A673 (cell line): ENCODE data around the gene CD200R1L. TPM values are rescaled to one million over a fixed set of nuclear protein-coding genes. Genes with fewer than 3 reads are reported as not detected.

ENCODE experiments used
- BruUV-seq: library from RNA; stranded (reverse); fragments of 400-500 nt; replicated peaks from 2 replicates; lab custom pipeline; 2021; lab: Mats Ljungman, UMichigan
- CTCF ChIA-PET: fragments of 300-600 bp; sonication (Branson Sonifier 250); formaldehyde crosslinking; loops from one replicate; lab custom pipeline; 2022; ENCODE audit warnings: antibody characterized with exemption; lab: Charles Lee
- POLR2A ChIA-PET: fragments of 300-600 bp; sonication (Branson Sonifier 250); formaldehyde crosslinking; loops from one replicate; lab custom pipeline; 2022; ENCODE audit warnings: antibody characterized with exemption; ENCODE audit not compliant: low non-redundant PET; lab: Charles Lee
- DNase-seq: peaks from one replicate; pipeline ENCODE4 v3.0.0-alpha.2; 2015; ENCODE audit warnings: low spot score
- H3K27ac ChIP-seq: fragments of 200-600 bp; sonication (generic); 2 replicates; pipeline ENCODE4 v1.5.1; 2016; ENCODE audit warnings: mixed run types, low read depth, mild to moderate bottlenecking, mixed read lengths, antibody characterized with exemption, low read length; ENCODE audit not compliant: poor library complexity, severe bottlenecking
- H3K27me3 ChIP-seq: fragments of 200-600 bp; sonication (generic); replicated peaks from 2 replicates; pipeline ENCODE4 v1.6.1; 2017; ENCODE audit warnings: mixed run types, low read depth, mild to moderate bottlenecking, mixed read lengths, antibody characterized with exemption, low read length; ENCODE audit not compliant: insufficient read depth, poor library complexity
- H3K36me3 ChIP-seq: fragments of 200-600 bp; sonication (generic); 2 replicates; pipeline ENCODE4 v1.6.1; 2016; ENCODE audit warnings: mixed run types, mild to moderate bottlenecking, mixed read lengths, antibody characterized with exemption, low read length; ENCODE audit not compliant: insufficient read depth, poor library complexity, severe bottlenecking
- H3K4me1 ChIP-seq: fragments of 200-600 bp; sonication (generic); 2 replicates; pipeline ENCODE4 v1.6.1; 2017; ENCODE audit warnings: mixed run types, mild to moderate bottlenecking, mixed read lengths, antibody characterized with exemption, low read length; ENCODE audit not compliant: insufficient read depth, poor library complexity, severe bottlenecking
- H3K4me3 ChIP-seq: fragments of 200-600 bp; sonication (generic); 2 replicates; pipeline ENCODE4 v1.5.1; 2016; ENCODE audit warnings: low read depth, mixed run types, mild to moderate bottlenecking, mixed read lengths, low read length; ENCODE audit not compliant: poor library complexity, severe bottlenecking
- H3K9me3 ChIP-seq: fragments of 200-600 bp; sonication (generic); 2 replicates; pipeline ENCODE4 v1.6.1; 2016; ENCODE audit warnings: mixed run types, low read depth, mild to moderate bottlenecking, mixed read lengths, antibody characterized with exemption, low read length; ENCODE audit not compliant: poor library complexity, severe bottlenecking
- CTCF ChIP-seq: fragments of 300-800, 200-600 bp; sonication (generic); conservative IDR thresholded peaks from 2 replicates; pipeline ENCODE4 v1.5.1; 2017; ENCODE audit warnings: low read depth, mild to moderate bottlenecking, antibody characterized with exemption, low read length, moderate library complexity, mixed read lengths
- EZH2 ChIP-seq: fragments of 200-600 bp; sonication (generic); IDR thresholded peaks from 2 replicates; pipeline ENCODE4 v1.6.1; 2017; ENCODE audit warnings: borderline replicate concordance, low read depth, mild to moderate bottlenecking, mixed read lengths, antibody characterized with exemption, low read length; ENCODE audit not compliant: poor library complexity, severe bottlenecking
- intact Hi-C: fragments of 100-400 bp; cut with micrococcal nuclease; formaldehyde crosslinking; loops from one replicate; pipeline ENCODE4 v1.10.0; 2022; ENCODE audit not compliant: unreplicated experiment
- total RNA-seq: library from RNA; stranded (reverse); gene quantifications from 2 replicates; pipeline ENCODE4 v1.2.3, GENCODE V29; 2021

The CD200R1L gene
- total RNA-seq, 1 experiment from 2014 or later, result not detected

GRCh38 chr3:112871735-112872134 lies 25.1 kb upstream of the CD200R1L start:
- Histone ChIP-seq H3K36me3 (no peaks in the 10 kb centered on the region), H3K9me3 (no peaks in the 10 kb centered on the region), H3K27ac (no peak overlapping the region), H3K4me3 (no peak overlapping the region), H3K27me3 (no peaks in the 10 kb centered on the region), H3K4me1 (no peaks in the 10 kb centered on the region)
- CTCF ChIA-PET, result no interaction called here
- intact Hi-C loops, result no loop called here
- BruUV-seq, result no TSS peak
- no peak for DNase-seq
- TF ChIP-seq EZH2 (no peak), CTCF (no peak)
- POLR2A ChIA-PET, result no interaction called here

- intact Hi-C loops, result no loop called here
- ChIA-PET CTCF (no interaction called here), POLR2A (no interaction called here)
- H3K27me3 ChIP-seq, result no peaks in the 10 kb centered on the region
- no peak for DNase-seq
- no TSS peak for BruUV-seq
- no peaks in the 10 kb centered on the region for H3K4me1 ChIP-seq
- no peak for TF ChIP-seq CTCF
- TF ChIP-seq EZH2, result no peak
- no peaks in the 10 kb centered on the region for H3K9me3 ChIP-seq
- H3K27ac ChIP-seq, result no peak overlapping the region
- no peak overlapping the region for H3K4me3 ChIP-seq
- H3K36me3 ChIP-seq, result no peaks in the 10 kb centered on the region
These were observed 19.1 kb upstream of the CD200R1L start for GRCh38 chr3:112865757-112866156.

GRCh38 chr3:112860898-112861297 lies 14.2 kb upstream of the CD200R1L start:
- no TSS peak for BruUV-seq
- intact Hi-C loops, result no loop called here

More at GRCh38 chr3:112860898-112861297, 14.2 kb upstream of the CD200R1L start:
- ChIA-PET CTCF (no interaction called here), POLR2A (no interaction called here)
- Histone ChIP-seq H3K27me3 (no peaks in the 10 kb centered on the region), H3K4me1 (no peaks in the 10 kb centered on the region), H3K4me3 (no peak overlapping the region), H3K27ac (no peak overlapping the region), H3K36me3 (no peaks in the 10 kb centered on the region), H3K9me3 (no peaks in the 10 kb centered on the region)
- no peak for TF ChIP-seq CTCF
- no peak for DNase-seq
